Measurements from ENCODE around the gene MIOS.

MIOS gene

DNA sequence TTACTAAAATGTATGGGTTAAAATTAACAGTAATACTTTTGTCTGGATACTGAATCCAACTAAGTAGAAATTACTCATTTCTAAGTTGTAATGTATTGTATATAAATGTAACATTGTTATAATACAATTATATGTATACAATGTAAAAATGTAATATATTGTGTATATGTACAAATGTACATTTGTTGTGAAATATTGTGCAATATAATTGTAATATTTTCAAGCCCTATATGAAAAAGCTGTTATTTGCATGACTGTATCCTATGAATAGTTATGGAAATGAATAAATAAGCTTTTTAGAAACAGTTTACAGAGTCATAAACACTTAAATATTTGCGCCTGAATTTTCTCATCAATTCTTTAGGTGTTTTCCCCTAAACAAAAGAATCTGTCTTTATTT is 53.6 kb downstream of the MIOS start:
- no peak overlapping the region for H3K27ac ChIP-seq
- TF ChIP-seq, protein P1, sequence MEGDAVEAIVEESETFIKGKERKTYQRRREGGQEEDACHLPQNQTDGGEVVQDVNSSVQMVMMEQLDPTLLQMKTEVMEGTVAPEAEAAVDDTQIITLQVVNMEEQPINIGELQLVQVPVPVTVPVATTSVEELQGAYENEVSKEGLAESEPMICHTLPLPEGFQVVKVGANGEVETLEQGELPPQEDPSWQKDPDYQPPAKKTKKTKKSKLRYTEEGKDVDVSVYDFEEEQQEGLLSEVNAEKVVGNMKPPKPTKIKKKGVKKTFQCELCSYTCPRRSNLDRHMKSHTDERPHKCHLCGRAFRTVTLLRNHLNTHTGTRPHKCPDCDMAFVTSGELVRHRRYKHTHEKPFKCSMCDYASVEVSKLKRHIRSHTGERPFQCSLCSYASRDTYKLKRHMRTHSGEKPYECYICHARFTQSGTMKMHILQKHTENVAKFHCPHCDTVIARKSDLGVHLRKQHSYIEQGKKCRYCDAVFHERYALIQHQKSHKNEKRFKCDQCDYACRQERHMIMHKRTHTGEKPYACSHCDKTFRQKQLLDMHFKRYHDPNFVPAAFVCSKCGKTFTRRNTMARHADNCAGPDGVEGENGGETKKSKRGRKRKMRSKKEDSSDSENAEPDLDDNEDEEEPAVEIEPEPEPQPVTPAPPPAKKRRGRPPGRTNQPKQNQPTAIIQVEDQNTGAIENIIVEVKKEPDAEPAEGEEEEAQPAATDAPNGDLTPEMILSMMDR (IDR thresholded peaks at IDR 0.05), result no peak
- no peak for DNase-seq (ENCODE audit: low spot score)
- no peak overlapping the region for H3K4me3 ChIP-seq

- Histone ChIP-seq H3K27ac (no peak overlapping the region), H3K4me3 (no peak overlapping the region)
- DNase-seq (ENCODE audit: low spot score), result no peak
- TF ChIP-seq, protein P1 (IDR thresholded peaks at IDR 0.05), result no peak
Measured at GRCh38 chr7:7620644-7621210, 54.0 kb downstream of the MIOS start.

GRCh38 chr7:7628476-7628875 is 61.8 kb downstream of the MIOS start:
- DNase-seq (ENCODE audit: low spot score), result no peak
- no peak overlapping the region for H3K27ac ChIP-seq
- H3K4me3 ChIP-seq, result no peak overlapping the region
- TF ChIP-seq, protein P1 (IDR thresholded peaks at IDR 0.05), result no peak

DNA sequence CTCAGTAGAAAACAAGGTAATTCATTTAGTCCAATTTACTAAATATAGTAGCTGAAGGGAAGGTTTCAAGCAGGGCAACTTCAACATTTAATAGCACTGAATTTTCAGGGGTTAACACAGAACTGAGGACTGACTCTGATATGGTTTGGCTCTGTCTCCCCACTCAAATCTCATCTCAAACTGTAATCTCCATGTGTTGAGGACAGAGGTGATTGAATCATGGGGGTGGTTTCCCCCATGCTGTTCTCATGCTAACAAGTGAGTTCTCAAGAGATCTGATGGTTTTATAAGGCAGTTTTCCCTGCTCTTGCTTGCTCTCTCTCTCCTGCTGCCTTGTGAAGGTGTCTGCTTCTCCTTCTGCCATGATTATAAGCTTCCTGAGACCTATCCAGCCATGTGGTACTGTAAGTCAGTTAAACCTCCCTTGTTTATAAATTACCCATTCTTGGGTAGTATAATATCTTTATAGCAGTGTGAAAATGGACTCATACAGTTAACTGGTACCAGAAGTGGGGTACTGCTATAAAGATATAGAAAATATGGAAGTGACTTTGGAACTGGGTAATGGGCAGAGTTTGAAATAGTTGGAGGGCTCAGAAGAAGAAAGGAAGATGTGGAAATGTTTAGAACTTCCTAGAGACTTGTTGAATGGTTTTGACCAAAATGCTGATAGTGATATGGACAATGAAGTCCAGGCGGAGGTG is 64.1 kb downstream of the MIOS start:
- H3K4me3 ChIP-seq, result no peak overlapping the region
- TF ChIP-seq, protein P1 (IDR thresholded peaks at IDR 0.05), result no peak
- DNase-seq (ENCODE audit: low spot score), result no peak
- no peak overlapping the region for H3K27ac ChIP-seq

GRCh38 chr7:7639421-7639820 is 72.7 kb downstream of the MIOS start:
- TF ChIP-seq, protein P1 (IDR thresholded peaks at IDR 0.05), result no peak
- DNase-seq (ENCODE audit: low spot score), result no peak
- no peak overlapping the region for H3K27ac ChIP-seq
- peak overlapping the region; percentile 92 for H3K4me3 ChIP-seq

DNA sequence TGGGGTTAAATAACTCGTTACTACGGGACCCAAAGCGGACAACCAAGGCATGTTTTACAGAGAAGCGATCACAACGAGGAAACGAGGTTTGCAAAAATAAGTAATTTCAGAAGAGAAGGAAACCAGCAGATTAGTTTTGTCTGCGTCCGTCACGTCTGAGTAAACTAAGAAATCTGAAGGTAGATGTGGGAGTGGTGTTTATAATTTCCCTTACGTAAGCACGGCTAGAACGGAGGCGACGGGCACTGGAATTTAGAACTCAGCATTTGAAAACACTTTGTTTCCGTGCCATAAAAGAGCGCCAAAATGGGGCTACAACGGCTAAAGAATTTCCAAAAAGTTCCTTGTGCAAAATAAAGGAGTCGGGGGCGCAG is 73.2 kb downstream of the MIOS start:
- H3K27ac ChIP-seq, result peak overlapping the region; percentile 54 to 93
- no peak for DNase-seq (ENCODE audit: low spot score)
- TF ChIP-seq, protein P1 (IDR thresholded peaks at IDR 0.05), result no peak
- H3K4me3 ChIP-seq, result peak overlapping the region; percentile 92
